GM19099 (cell line): ENCODE data around the gene BMAL1.

Source experiments
- POLR2A ChIP-seq: IDR thresholded peaks from 3 replicates; pipeline ENCODE4 v1.6.1; 2011; ENCODE audit warnings: low read depth; ENCODE audit not compliant: insufficient read length; ENCODE audit errors: extremely low read depth

The BMAL1 gene

GRCh38 chr11:13259374-13259773 is 18.2 kb upstream of the BMAL1 start:
- no peak for TF ChIP-seq POLR2A

- no peak for TF ChIP-seq POLR2A
These were observed 17.2 kb upstream of the BMAL1 start for GRCh38 chr11:13260201-13260962.

- TF ChIP-seq POLR2A = no peak
These were observed 16.5 kb upstream of the BMAL1 start for GRCh38 chr11:13260963-13261588.

GRCh38 chr11:13261591-13262061 is 16.0 kb upstream of the BMAL1 start:
- no peak for TF ChIP-seq POLR2A

GRCh38 chr11:13262096-13262495 is 15.5 kb upstream of the BMAL1 start:
- TF ChIP-seq POLR2A = no peak

- no peak for TF ChIP-seq POLR2A
These were observed 8.8 kb upstream of the BMAL1 start for GRCh38 chr11:13268791-13269190.

- no peak for TF ChIP-seq POLR2A
These were observed 7.8 kb upstream of the BMAL1 start for GRCh38 chr11:13269775-13270174.

- TF ChIP-seq POLR2A = no peak
These were observed 6.4 kb upstream of the BMAL1 start for GRCh38 chr11:13271060-13271693.

- TF ChIP-seq POLR2A = no peak
These were observed 1.1 kb upstream of the BMAL1 start for GRCh38 chr11:13276454-13276831.

- TF ChIP-seq POLR2A = peak; percentile 54
These were observed 490 bp upstream of the BMAL1 start for GRCh38 chr11:13276832-13277767.

GRCh38 chr11:13278609-13279486 is 1.3 kb downstream of the BMAL1 start:
- TF ChIP-seq POLR2A = no peak

GRCh38 chr11:13279487-13279834 is 1.9 kb downstream of the BMAL1 start:
- no peak for TF ChIP-seq POLR2A

GRCh38 chr11:13280092-13280722 is 2.6 kb downstream of the BMAL1 start:
- TF ChIP-seq POLR2A = no peak

- TF ChIP-seq POLR2A = no peak
These were observed 3.2 kb downstream of the BMAL1 start for GRCh38 chr11:13280777-13281176.
